Measurements from ENCODE around the gene QRFP.

DNA sequence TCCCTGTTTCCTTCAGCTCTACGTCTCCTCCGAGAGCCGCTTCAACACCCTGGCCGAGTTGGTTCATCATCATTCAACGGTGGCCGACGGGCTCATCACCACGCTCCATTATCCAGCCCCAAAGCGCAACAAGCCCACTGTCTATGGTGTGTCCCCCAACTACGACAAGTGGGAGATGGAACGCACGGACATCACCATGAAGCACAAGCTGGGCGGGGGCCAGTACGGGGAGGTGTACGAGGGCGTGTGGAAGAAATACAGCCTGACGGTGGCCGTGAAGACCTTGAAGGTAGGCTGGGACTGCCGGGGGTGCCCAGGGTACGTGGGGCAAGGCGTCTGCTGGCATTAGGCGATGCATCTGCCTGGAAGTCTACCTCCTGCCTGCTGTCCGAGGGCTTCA is 33.9 kb downstream of the QRFP start:
- TF ChIP-seq TEAD4 (IDR thresholded peaks at IDR 0.05) (no peak), YY1 (IDR thresholded peaks at IDR 0.05; ENCODE audit: low read depth) (no peak)
